Trophoblast cell (in vitro differentiated cells and primary cell): ENCODE data around the gene TMEM244.

Source experiments
- DNase-seq, 2 donors: peaks; one replicate each; pipeline ENCODE4 v3.0.0-alpha.2; 2016
- H2AFZ ChIP-seq: 2 replicates; pipeline ENCODE4 v1.6.1; 2013; ENCODE audit warnings: low read length, moderate library complexity, mild to moderate bottlenecking; ENCODE audit not compliant: insufficient read depth, poor library complexity
- H2AK5ac ChIP-seq: 2 replicates; pipeline ENCODE4 v1.6.1; 2013; ENCODE audit warnings: mild to moderate bottlenecking, low read length
- H2BK120ac ChIP-seq: 2 replicates; pipeline ENCODE4 v1.6.1; 2013; ENCODE audit warnings: low read length, mild to moderate bottlenecking, moderate library complexity; ENCODE audit not compliant: insufficient read depth, poor library complexity
- H2BK12ac ChIP-seq: 2 replicates; pipeline ENCODE4 v1.6.1; 2013; ENCODE audit warnings: mild to moderate bottlenecking, low read length, moderate library complexity
- H2BK5ac ChIP-seq: 2 replicates; pipeline ENCODE4 v1.6.1; 2013; ENCODE audit warnings: low read length, low read depth, moderate library complexity, mild to moderate bottlenecking; ENCODE audit not compliant: poor library complexity
- H3K14ac ChIP-seq: 2 replicates; pipeline ENCODE4 v1.6.1; 2013; ENCODE audit warnings: mild to moderate bottlenecking, low read length
- H3K18ac ChIP-seq: 2 replicates; pipeline ENCODE4 v1.6.1; 2013; ENCODE audit warnings: mild to moderate bottlenecking, low read length
- H3K23ac ChIP-seq: 2 replicates; pipeline ENCODE4 v1.6.1; 2013; ENCODE audit warnings: low read length
- H3K27ac ChIP-seq: 2 replicates; pipeline ENCODE4 v1.5.1; 2013; ENCODE audit warnings: low read depth, mild to moderate bottlenecking, inconsistent platforms, low read length, moderate library complexity
- H3K27me3 ChIP-seq: 2 replicates; pipeline ENCODE4 v1.6.1; 2013; ENCODE audit warnings: inconsistent platforms, mild to moderate bottlenecking, low read length, moderate library complexity; ENCODE audit not compliant: insufficient read depth
- H3K36me3 ChIP-seq, 2 experiments: 1 replicate in 1 of 2; 2 replicates in 1 of 2; pipeline ENCODE4 v1.6.1; 2013; ENCODE audit warnings: low read length in 2 of 2, mild to moderate bottlenecking in 2 of 2, moderate library complexity in 1 of 2; ENCODE audit not compliant: insufficient read depth in 2 of 2, control insufficient read depth in 1 of 2
- H3K4ac ChIP-seq: 2 replicates; pipeline ENCODE4 v1.6.1; 2013; ENCODE audit warnings: low read depth, mild to moderate bottlenecking, low read length, moderate library complexity
- H3K4me1 ChIP-seq, 2 experiments: 1 replicate in 1 of 2; 2 replicates in 1 of 2; pipeline ENCODE4 v1.6.1; 2013; ENCODE audit warnings: low read length in 2 of 2, mild to moderate bottlenecking in 2 of 2, moderate library complexity in 1 of 2; ENCODE audit not compliant: insufficient read depth in 2 of 2, control insufficient read depth in 1 of 2
- H3K4me2 ChIP-seq: 2 replicates; pipeline ENCODE4 v1.6.1; 2013; ENCODE audit warnings: inconsistent platforms, mild to moderate bottlenecking, low read length, moderate library complexity
- H3K4me3 ChIP-seq: 2 replicates; pipeline ENCODE4 v1.5.1; 2013; ENCODE audit warnings: mild to moderate bottlenecking, low read depth, low read length, inconsistent platforms
- H3K79me1 ChIP-seq: one replicate; pipeline ENCODE4 v1.6.1; 2013; ENCODE audit warnings: low read length
- H3K79me2 ChIP-seq: 2 replicates; pipeline ENCODE4 v1.6.1; 2013; ENCODE audit warnings: low read length, mild to moderate bottlenecking; ENCODE audit not compliant: control insufficient read depth, insufficient read depth, poor library complexity
- H3K9ac ChIP-seq: 2 replicates; pipeline ENCODE4 v1.6.1; 2013; ENCODE audit warnings: mild to moderate bottlenecking, low read length
- H3K9me3 ChIP-seq: 2 replicates; pipeline ENCODE4 v1.6.1; 2013; ENCODE audit warnings: low read depth, mild to moderate bottlenecking, control low read depth, inconsistent platforms, low read length; ENCODE audit not compliant: insufficient read depth
- H4K12ac ChIP-seq: 2 replicates; pipeline ENCODE4 v1.6.1; 2013; ENCODE audit warnings: low read depth, mild to moderate bottlenecking, low read length, moderate library complexity
- H4K8ac ChIP-seq: 2 replicates; pipeline ENCODE4 v1.6.1; 2013; ENCODE audit warnings: low read depth, mild to moderate bottlenecking, low read length, moderate library complexity
- H4K91ac ChIP-seq: one replicate; pipeline ENCODE4 v1.6.1; 2013; ENCODE audit warnings: low read depth, mild to moderate bottlenecking, low read length, moderate library complexity
- WGBS: extraction: QIAGEN DNeasy Blood & Tissue Kit; methylation state at CpG from one replicate; pipeline ENCODE4 v1.1.7; 2013; ENCODE audit warnings: missing lambda C conversion rate; ENCODE audit not compliant: insufficient read length, insufficient coverage; ENCODE audit errors: extremely low coverage; 5-methylcytosine and 5-hydroxymethylcytosine counted together

Gene TMEM244

DNA sequence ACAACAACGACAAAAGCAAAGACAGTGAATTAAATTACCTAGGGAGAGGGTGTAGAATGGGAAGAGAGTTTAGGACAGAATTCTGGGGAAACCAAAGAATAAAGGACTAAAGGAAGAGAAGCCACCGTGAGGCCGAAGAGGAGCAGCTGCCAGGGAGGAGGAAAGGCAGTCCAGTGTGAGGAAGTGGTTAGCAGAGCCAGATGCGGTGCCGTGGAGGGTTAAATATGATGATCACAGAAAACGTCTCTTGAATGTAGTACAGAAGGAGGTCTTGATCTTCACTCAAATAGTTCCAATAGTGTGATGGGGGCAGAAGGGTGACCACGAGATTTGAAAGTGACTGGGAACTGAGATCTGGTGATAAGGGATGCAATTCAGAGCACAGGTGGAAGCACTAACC, 67.7 kb downstream of the TMEM244 start:
- H3K9ac ChIP-seq, result no peak overlapping the region
- no peaks in the 10 kb centered on the region for H3K36me3 ChIP-seq
- no peak overlapping the region for H2BK5ac ChIP-seq
- H3K9me3 ChIP-seq, result no peaks in the 10 kb centered on the region
- no peak overlapping the region for H2BK12ac ChIP-seq
- WGBS, result no CpG with 5 or more reads among the region's 7 CpGs
- no peak overlapping the region for H2AK5ac ChIP-seq
- H3K4me3 ChIP-seq, result no peak overlapping the region
- no peak overlapping the region for H2AFZ ChIP-seq
- no peak overlapping the region for H2BK120ac ChIP-seq
- no peak overlapping the region for H4K12ac ChIP-seq
- H3K27me3 ChIP-seq, result no peaks in the 10 kb centered on the region
- H3K4ac ChIP-seq, result no peak overlapping the region
- H3K79me1 ChIP-seq, result no peaks in the 10 kb centered on the region
- no peak for DNase-seq
- H3K4me2 ChIP-seq, result no peak overlapping the region
- no peak overlapping the region for H3K27ac ChIP-seq
- no peak overlapping the region for H4K91ac ChIP-seq
- H3K4me1 ChIP-seq, result no peaks in the 10 kb centered on the region
- no peak overlapping the region for H3K23ac ChIP-seq
- H3K14ac ChIP-seq, result no peak overlapping the region
- no peak overlapping the region for H4K8ac ChIP-seq
- no peaks in the 10 kb centered on the region for H3K79me2 ChIP-seq
- no peak overlapping the region for H3K18ac ChIP-seq

DNA sequence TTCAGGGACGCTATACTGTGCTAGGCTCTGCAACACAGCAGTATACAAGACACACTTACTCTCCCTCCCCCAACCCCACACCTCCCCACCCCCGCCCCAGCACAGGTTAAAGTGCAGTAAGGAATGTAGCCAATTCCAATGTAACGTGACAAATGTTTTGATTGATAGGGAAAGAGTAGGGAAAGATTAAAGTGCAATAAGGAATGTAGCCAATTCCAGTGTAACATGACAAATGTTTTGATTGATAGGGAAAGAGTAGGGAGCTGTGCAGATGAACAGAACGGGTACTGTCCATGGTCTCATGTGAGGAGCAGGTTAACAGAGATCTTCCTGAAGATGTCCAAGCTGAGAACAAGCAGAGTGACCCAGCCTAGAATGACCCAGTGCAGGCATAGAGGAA, 69.1 kb downstream of the TMEM244 start:
- H3K4me1 ChIP-seq, result no peaks in the 10 kb centered on the region
- H4K12ac ChIP-seq, result no peak overlapping the region
- no peak overlapping the region for H3K9ac ChIP-seq
- H3K14ac ChIP-seq, result no peak overlapping the region
- no peak overlapping the region for H2AK5ac ChIP-seq
- no peak for DNase-seq
- H3K9me3 ChIP-seq, result no peaks in the 10 kb centered on the region
- no peak overlapping the region for H2BK120ac ChIP-seq
- no peak overlapping the region for H4K91ac ChIP-seq
- no peaks in the 10 kb centered on the region for H3K79me1 ChIP-seq
- no peaks in the 10 kb centered on the region for H3K79me2 ChIP-seq
- no peak overlapping the region for H2BK12ac ChIP-seq
- H4K8ac ChIP-seq, result no peak overlapping the region
- H3K23ac ChIP-seq, result no peak overlapping the region
- WGBS, result no CpG with 5 or more reads among the region's 4 CpGs
- H3K36me3 ChIP-seq, result no peaks in the 10 kb centered on the region
- no peak overlapping the region for H2BK5ac ChIP-seq
- H3K4me3 ChIP-seq, result no peak overlapping the region
- H3K27ac ChIP-seq, result no peak overlapping the region
- no peak overlapping the region for H3K4me2 ChIP-seq
- no peak overlapping the region for H3K18ac ChIP-seq
- no peaks in the 10 kb centered on the region for H3K27me3 ChIP-seq
- no peak overlapping the region for H2AFZ ChIP-seq
- no peak overlapping the region for H3K4ac ChIP-seq

GRCh38 chr6:129790785-129791184, 70.3 kb downstream of the TMEM244 start:
- H3K4ac ChIP-seq, result no peak overlapping the region
- no peak overlapping the region for H3K27ac ChIP-seq
- H4K12ac ChIP-seq, result no peak overlapping the region
- H2BK5ac ChIP-seq, result no peak overlapping the region
- H3K4me3 ChIP-seq, result no peak overlapping the region
- H2AFZ ChIP-seq, result no peak overlapping the region
- no peak overlapping the region for H2BK120ac ChIP-seq
- H2BK12ac ChIP-seq, result no peak overlapping the region
- H3K4me1 ChIP-seq, result no peaks in the 10 kb centered on the region
- H3K23ac ChIP-seq, result no peak overlapping the region
- H3K14ac ChIP-seq, result no peak overlapping the region
- H3K79me2 ChIP-seq, result no peaks in the 10 kb centered on the region
- H3K9ac ChIP-seq, result no peak overlapping the region
- H3K18ac ChIP-seq, result no peak overlapping the region
- H3K9me3 ChIP-seq, result no peaks in the 10 kb centered on the region
- no peak overlapping the region for H3K4me2 ChIP-seq
- no peak overlapping the region for H4K8ac ChIP-seq
- no peaks in the 10 kb centered on the region for H3K27me3 ChIP-seq
- no peak overlapping the region for H4K91ac ChIP-seq
- H3K79me1 ChIP-seq, result no peaks in the 10 kb centered on the region
- no peak overlapping the region for H2AK5ac ChIP-seq
- no peak for DNase-seq
- no peaks in the 10 kb centered on the region for H3K36me3 ChIP-seq
- WGBS, result no CpG with 5 or more reads among the region's 1 CpG

DNA sequence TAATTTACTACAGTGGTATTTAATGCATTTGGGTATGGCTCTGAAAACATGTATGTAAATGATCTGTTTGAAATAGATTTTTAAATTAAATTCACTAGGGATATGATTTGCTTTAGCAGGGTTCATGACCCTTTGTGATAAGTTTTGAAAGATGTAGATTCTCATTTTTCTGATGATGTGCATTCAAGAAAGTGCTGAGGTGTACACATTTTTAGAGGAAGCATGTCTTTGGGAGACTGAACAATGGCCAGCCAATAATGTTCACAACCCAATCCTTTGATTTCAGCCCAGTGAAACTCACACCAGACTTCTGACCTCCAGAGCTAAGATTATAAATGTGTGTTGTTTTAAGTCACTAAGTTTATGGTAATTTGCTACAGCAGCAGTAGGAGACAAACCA, 71.1 kb downstream of the TMEM244 start:
- Histone ChIP-seq H3K4me3 (no peak overlapping the region), H3K9ac (no peak overlapping the region), H4K12ac (no peak overlapping the region), H3K4me1 (no peaks in the 10 kb centered on the region), H4K91ac (no peak overlapping the region), H3K4me2 (no peak overlapping the region), H3K4ac (no peak overlapping the region), H4K8ac (no peak overlapping the region), H3K23ac (no peak overlapping the region), H3K27me3 (no peaks in the 10 kb centered on the region), H3K14ac (no peak overlapping the region), H3K27ac (no peak overlapping the region), H2BK5ac (no peak overlapping the region), H3K18ac (no peak overlapping the region), H2AFZ (no peak overlapping the region), H2AK5ac (no peak overlapping the region), H3K79me2 (no peaks in the 10 kb centered on the region), H3K9me3 (no peaks in the 10 kb centered on the region), H3K79me1 (no peaks in the 10 kb centered on the region), H3K36me3 (no peaks in the 10 kb centered on the region), H2BK120ac (no peak overlapping the region), H2BK12ac (no peak overlapping the region)
- no peak for DNase-seq

DNA sequence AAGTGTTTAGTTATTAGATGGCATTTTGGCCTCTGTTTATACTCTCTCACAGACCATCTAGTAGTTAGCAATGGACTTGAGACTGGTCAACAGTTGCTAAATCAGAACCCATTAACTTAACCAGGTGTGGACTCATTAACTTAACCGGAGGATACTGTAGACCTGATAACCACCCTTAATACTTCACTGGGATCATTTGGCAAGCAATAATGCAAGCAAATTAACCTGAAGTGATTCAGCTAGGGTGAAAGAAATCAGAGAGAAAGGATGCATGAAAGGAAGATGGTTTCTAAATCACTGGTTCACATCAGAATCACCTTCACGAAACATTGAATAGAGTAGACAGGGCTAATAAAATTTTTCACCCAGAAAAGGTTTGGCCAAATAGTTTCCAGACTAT, 73.3 kb downstream of the TMEM244 start:
- H3K18ac ChIP-seq, result no peak overlapping the region
- H3K4me3 ChIP-seq, result no peak overlapping the region
- no peak overlapping the region for H3K4ac ChIP-seq
- H3K79me2 ChIP-seq, result no peaks in the 10 kb centered on the region
- no peaks in the 10 kb centered on the region for H3K79me1 ChIP-seq
- H2AFZ ChIP-seq, result no peak overlapping the region
- no peaks in the 10 kb centered on the region for H3K9me3 ChIP-seq
- no peak overlapping the region for H4K12ac ChIP-seq
- no peak overlapping the region for H3K23ac ChIP-seq
- no peak overlapping the region for H4K8ac ChIP-seq
- no peaks in the 10 kb centered on the region for H3K36me3 ChIP-seq
- no peak overlapping the region for H2BK5ac ChIP-seq
- no peak overlapping the region for H4K91ac ChIP-seq
- no peak overlapping the region for H3K9ac ChIP-seq
- no peak overlapping the region for H2AK5ac ChIP-seq
- no peak overlapping the region for H2BK12ac ChIP-seq
- H3K4me1 ChIP-seq, result no peaks in the 10 kb centered on the region
- H3K27ac ChIP-seq, result no peak overlapping the region
- H3K14ac ChIP-seq, result no peak overlapping the region
- WGBS, result no CpG with 5 or more reads among the region's 2 CpGs
- H3K27me3 ChIP-seq, result no peaks in the 10 kb centered on the region
- no peak overlapping the region for H2BK120ac ChIP-seq
- no peak overlapping the region for H3K4me2 ChIP-seq
- DNase-seq, result no peak
